Endothelial cell of umbilical vein (primary cell): ENCODE data around the gene C1orf52. TPM values are rescaled to one million over a fixed set of nuclear protein-coding genes. Genes with fewer than 3 reads are reported as not detected.

ENCODE experiments used
- BruUV-seq: library from RNA; stranded (reverse); fragments of 400-500 nt; replicated peaks from 2 replicates; lab custom pipeline; 2021; lab: Mats Ljungman, UMichigan
- CTCF ChIA-PET: fragments of 300-600, 350-600 bp; sonication (Branson Sonifier 250); formaldehyde crosslinking; loops from one replicate; lab custom pipeline; 2021; ENCODE audit warnings: antibody characterized with exemption, inconsistent platforms; lab: Charles Lee
- POLR2A ChIA-PET: fragments of 300-600, 350-600 bp; sonication (Branson Sonifier 250); formaldehyde crosslinking; loops from one replicate; lab custom pipeline; 2021; ENCODE audit warnings: antibody characterized with exemption, inconsistent platforms; lab: Charles Lee
- DNase-seq: peaks from one replicate; pipeline ENCODE4 v3.0.0-alpha.2; 2011; ENCODE audit warnings: low read depth, low spot score
- FAIRE-seq: peaks from 2 replicates; lab custom pipeline; 2011; peaks lifted over from hg19 to GRCh38; lab: Jason Lieb, UNC
- H2AFZ ChIP-seq: 2 replicates; pipeline ENCODE4 v1.6.0; 2012; ENCODE audit warnings: low read depth, low read length, control low read depth, inconsistent platforms
- H3K27ac ChIP-seq: 2 replicates; pipeline ENCODE4 v1.5.1; 2011; ENCODE audit warnings: low read depth, mild to moderate bottlenecking, control low read depth, low read length, moderate library complexity; ENCODE audit not compliant: insufficient read depth
- H3K27me3 ChIP-seq, 2 experiments: 2 replicates each; pipeline versions ENCODE4 v1.6.0 to v1.6.1; 2011; ENCODE audit warnings: low read length in 2 of 2, mixed read lengths in 1 of 2; ENCODE audit not compliant: control insufficient read depth in 2 of 2, insufficient read depth in 2 of 2
- H3K36me3 ChIP-seq, 2 experiments: 2 replicates in 1 of 2; 3 replicates in 1 of 2; pipeline ENCODE4 v1.5.1; 2011; ENCODE audit warnings: low read length in 2 of 2, mild to moderate bottlenecking in 1 of 2, moderate library complexity in 1 of 2; ENCODE audit not compliant: control insufficient read depth in 2 of 2, insufficient read depth in 2 of 2; ENCODE audit errors: extremely low read depth in 1 of 2
- H3K4me1 ChIP-seq: 3 replicates; pipeline ENCODE4 v1.5.1; 2011; ENCODE audit warnings: mild to moderate bottlenecking, low read length; ENCODE audit not compliant: control insufficient read depth, insufficient read depth; ENCODE audit errors: extremely low read depth
- H3K4me2 ChIP-seq: 2 replicates; pipeline ENCODE4 v1.6.1; 2011; ENCODE audit warnings: low read length, control low read depth, mixed read lengths; ENCODE audit not compliant: insufficient read depth
- H3K4me3 ChIP-seq, 3 experiments: fragments of 200-600 bp in 1 of 3; sonication (generic), shearing (Covaris generic) in 1 of 3; replicated peaks in 1 of 3; 2 replicates each; pipeline ENCODE4 v1.5.1; 2011 to 2016; ENCODE audit warnings: control low read depth in 3 of 3, low read length in 3 of 3, mild to moderate bottlenecking in 2 of 3, inconsistent platforms in 1 of 3, low read depth in 1 of 3, moderate library complexity in 1 of 3; ENCODE audit not compliant: insufficient read depth in 1 of 3
- H3K79me2 ChIP-seq: 2 replicates; pipeline ENCODE4 v1.6.0; 2012; ENCODE audit warnings: low read length, inconsistent platforms; ENCODE audit not compliant: control insufficient read depth, insufficient read depth
- H3K9ac ChIP-seq: replicated peaks from 2 replicates; pipeline ENCODE3; 2011; ENCODE audit warnings: low read length, control low read depth; ENCODE audit not compliant: insufficient read depth; ENCODE audit errors: extremely low read depth
- H3K9me1 ChIP-seq: replicated peaks from 3 replicates; pipeline ENCODE4 v1.6.0; 2011; ENCODE audit warnings: mild to moderate bottlenecking, low read length; ENCODE audit not compliant: control insufficient read depth, insufficient read depth; ENCODE audit errors: extremely low read depth
- H3K9me3 ChIP-seq: replicated peaks from 2 replicates; pipeline ENCODE4 v1.5.1; 2012; ENCODE audit warnings: low read length, inconsistent platforms; ENCODE audit not compliant: control insufficient read depth, insufficient read depth
- H4K20me1 ChIP-seq: replicated peaks from 2 replicates; pipeline ENCODE3; 2011; ENCODE audit warnings: mild to moderate bottlenecking, low read length; ENCODE audit not compliant: control insufficient read depth, insufficient read depth; ENCODE audit errors: extremely low read depth
- CTCF ChIP-seq, 2 donors: IDR thresholded peaks; 1 replicate in 1 of 2; 2 replicates in 1 of 2; pipeline ENCODE4 v1.5.1; 2011; ENCODE audit warnings: low read length in 2 of 2, mild to moderate bottlenecking in 2 of 2, moderate library complexity in 2 of 2, control low read depth in 1 of 2, inconsistent platforms in 1 of 2, low read depth in 1 of 2; ENCODE audit not compliant: insufficient read depth in 1 of 2; ENCODE audit errors: extremely low read depth in 1 of 2
- EZH2 ChIP-seq: IDR thresholded peaks from 2 replicates; pipeline ENCODE4 v1.6.1; 2012; ENCODE audit warnings: borderline replicate concordance, low read depth, mild to moderate bottlenecking, moderate library complexity, low read length, inconsistent platforms; ENCODE audit not compliant: severe bottlenecking
- FOS ChIP-seq: IDR thresholded peaks from 2 replicates; pipeline ENCODE4 v1.6.1; 2011; ENCODE audit warnings: mild to moderate bottlenecking, low read length, moderate library complexity, borderline replicate concordance; ENCODE audit not compliant: insufficient read depth
- GATA2 ChIP-seq: IDR thresholded peaks from 2 replicates; pipeline ENCODE4 v1.7.0; 2011; ENCODE audit warnings: low read depth, mild to moderate bottlenecking, moderate library complexity, mixed read lengths, low read length; ENCODE audit not compliant: insufficient read length, insufficient read depth
- JUN ChIP-seq: IDR thresholded peaks from 2 replicates; pipeline ENCODE4 v1.6.1; 2011; ENCODE audit warnings: borderline replicate concordance, low read depth; ENCODE audit not compliant: insufficient read length, insufficient read depth
- MAX ChIP-seq: IDR thresholded peaks from 2 replicates; pipeline ENCODE4 v1.6.1; 2011; ENCODE audit not compliant: insufficient read depth, insufficient read length
- MYC ChIP-seq: IDR thresholded peaks from one replicate; pipeline ENCODE4 v1.6.1; 2011; ENCODE audit warnings: mild to moderate bottlenecking, low read depth, low read length
- POLR2A ChIP-seq: IDR thresholded peaks from 2 replicates; pipeline ENCODE4 v1.6.1; 2012; ENCODE audit warnings: low read depth, mild to moderate bottlenecking, control low read depth, low read length
- POLR2AphosphoS5 ChIP-seq: IDR thresholded peaks from 2 replicates; pipeline ENCODE4 v1.6.1; 2012; ENCODE audit warnings: low read depth, mild to moderate bottlenecking, control low read depth, low read length, moderate library complexity; ENCODE audit not compliant: insufficient read depth
- dilution Hi-C: fragments of 300-500 bp; cut with MboI; formaldehyde crosslinking; loops from one replicate; pipeline ENCODE4 v1.15.0; 2019; ENCODE audit warnings: low sequenced_read_pairs; ENCODE audit not compliant: extremely low pct_ligation_motif_present
- intact Hi-C: fragments of 100-400 bp; cut with micrococcal nuclease; formaldehyde crosslinking; loops from one replicate; pipeline ENCODE4 v1.10.0; 2022
- polyA plus RNA-seq, 4 experiments: library from polyadenylated mRNA; depleted of rRNA in 3 of 4; stranded (reverse) in 3 of 4; unstranded in 1 of 4; fragments of >200 nt; gene quantifications; 2 replicates each; pipeline versions ENCODE4 v1.2.1 to v1.2.3, GENCODE V29; 2011 to 2012; ENCODE audit warnings: missing spikeins in 1 of 4
- total RNA-seq: library from RNA; stranded (reverse); gene quantifications from 2 replicates; pipeline ENCODE4 v1.2.3, GENCODE V29; 2021

Gene C1orf52
- total and polyA plus RNA-seq, 2 donors (not counting 3 experiments of a cell fraction or from before 2014, with no cell fraction given), result 22.7 to 26.7 TPM

DNA sequence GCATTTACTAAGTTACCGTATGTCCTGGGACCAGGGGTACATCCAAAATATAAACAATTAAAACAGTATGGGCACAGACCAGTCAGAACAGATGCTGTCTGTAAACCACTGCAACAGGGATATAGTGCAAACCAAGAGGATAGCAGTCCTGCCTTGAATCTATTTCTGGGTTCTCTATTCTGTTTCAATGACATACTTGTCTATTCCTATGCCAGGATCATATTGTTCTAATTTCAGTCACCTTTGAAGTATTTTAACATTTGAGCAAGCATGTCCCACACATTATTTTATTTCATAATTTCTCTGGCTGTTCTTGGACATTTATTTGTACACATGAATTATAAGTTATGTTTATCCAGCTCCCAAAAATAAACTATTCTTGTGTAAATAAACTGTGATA, 30.5 kb downstream of the C1orf52 start:
- ChIA-PET CTCF (interaction anchor here (1.0 to 3.0 kb wide), 3 partner anchors 26 to 284 kb away, joined by 5 to 14 read pairs (median 11); no protein-coding TSS in a partner anchor), POLR2A (no interaction called here)
- intact Hi-C loops, result no loop called here

More for the DNA sequence above, 30.5 kb downstream of the C1orf52 start:
- no peak overlapping the region for H3K27ac ChIP-seq
- H3K27me3 ChIP-seq, result peaks cover 5 to 18% of the 10 kb centered on the region in 2 experiments
- BruUV-seq, result no TSS peak
- H4K20me1 ChIP-seq, result no peaks in the 10 kb centered on the region
- H3K4me1 ChIP-seq, result no peaks in the 10 kb centered on the region
- no peak overlapping the region for H3K4me2 ChIP-seq
- no peaks in the 10 kb centered on the region for H3K9me1 ChIP-seq
- FAIRE-seq (no peak), DNase-seq (no peak)
- no peak overlapping the region for H2AFZ ChIP-seq
- H3K9me3 ChIP-seq, result no peaks in the 10 kb centered on the region
- no peaks in the 10 kb centered on the region for H3K36me3 ChIP-seq
- dilution Hi-C loops, result no loop called here
- no peak for TF ChIP-seq GATA2
- TF ChIP-seq FOS, result no peak
- no peak for TF ChIP-seq POLR2AphosphoS5
- TF ChIP-seq JUN, result no peak
- no peak for TF ChIP-seq EZH2
- no peak for TF ChIP-seq MYC
- TF ChIP-seq MAX, result no peak
- TF ChIP-seq POLR2A, result no peak
- TF ChIP-seq CTCF (IDR thresholded peaks at IDR 0.05; ENCODE audit: extremely low read depth in 1 of 2, insufficient read depth in 1 of 2, low read depth in 1 of 2, low read length in 2 of 2), result no peak
- no peaks in the 10 kb centered on the region for H3K79me2 ChIP-seq
- H3K4me3 ChIP-seq, result no peak overlapping the region
- no peak overlapping the region for H3K9ac ChIP-seq
